GM18868 (cell line): ENCODE data around the gene AMOTL1.

Experiments used
- ATAC-seq: cut with Tn5 transposase; IDR thresholded peaks from one replicate; pipeline ENCODE4 v1.9.1; 2021; ENCODE audit warnings: mild to moderate bottlenecking, moderate library complexity; ENCODE audit not compliant: unreplicated experiment

The AMOTL1 gene

GRCh38 chr11:94767291-94767690, 865 bp upstream of the AMOTL1 start:
- ATAC-seq: no peak

GRCh38 chr11:94768602-94769541, 716 bp downstream of the AMOTL1 start:
- ATAC-seq: no peak

- no peak for ATAC-seq
Observed at GRCh38 chr11:94769880-94770279, 1.7 kb downstream of the AMOTL1 start.

GRCh38 chr11:94770563-94771120, 2.5 kb downstream of the AMOTL1 start:
- ATAC-seq: no peak

GRCh38 chr11:94771390-94771789, 3.2 kb downstream of the AMOTL1 start:
- no peak for ATAC-seq

GRCh38 chr11:94771951-94772350, 3.8 kb downstream of the AMOTL1 start:
- ATAC-seq: no peak

GRCh38 chr11:94773842-94774241, 5.7 kb downstream of the AMOTL1 start:
- ATAC-seq: no peak

- no peak for ATAC-seq
Observed at GRCh38 chr11:94774345-94774744, 6.2 kb downstream of the AMOTL1 start.

- ATAC-seq: no peak
Observed at GRCh38 chr11:94775567-94776327, 7.6 kb downstream of the AMOTL1 start.

GRCh38 chr11:94776351-94777321, 8.5 kb downstream of the AMOTL1 start:
- no peak for ATAC-seq

- ATAC-seq: no peak
Observed at GRCh38 chr11:94780432-94780831, 12.3 kb downstream of the AMOTL1 start.

- no peak for ATAC-seq
Observed at GRCh38 chr11:94781837-94782236, 13.7 kb downstream of the AMOTL1 start.

- no peak for ATAC-seq
Observed at GRCh38 chr11:94782446-94782845, 14.3 kb downstream of the AMOTL1 start.

GRCh38 chr11:94784884-94785283, 16.7 kb downstream of the AMOTL1 start:
- ATAC-seq: no peak

GRCh38 chr11:94785509-94785908, 17.4 kb downstream of the AMOTL1 start:
- ATAC-seq: no peak

- peak; percentile 79 for ATAC-seq
Observed at GRCh38 chr11:94786264-94787126, 18.3 kb downstream of the AMOTL1 start.

- no peak for ATAC-seq
Observed at GRCh38 chr11:94787801-94788200, 19.6 kb downstream of the AMOTL1 start.

- no peak for ATAC-seq
Observed at GRCh38 chr11:94788396-94788795, 20.2 kb downstream of the AMOTL1 start.

GRCh38 chr11:94790197-94790596, 22.0 kb downstream of the AMOTL1 start:
- ATAC-seq: no peak
